ENCODE measurements around the gene TTC7B. TPM values are rescaled to one million over a fixed set of nuclear protein-coding genes. Genes with fewer than 3 reads are reported as not detected.

Gene TTC7B
- total and polyA plus RNA-seq, 9 of the 15 experiments (the other 6 are each of a cell fraction or from before 2014, with no cell fraction given): 2.2 to 77.2 (median 36.7) TPM

DNA sequence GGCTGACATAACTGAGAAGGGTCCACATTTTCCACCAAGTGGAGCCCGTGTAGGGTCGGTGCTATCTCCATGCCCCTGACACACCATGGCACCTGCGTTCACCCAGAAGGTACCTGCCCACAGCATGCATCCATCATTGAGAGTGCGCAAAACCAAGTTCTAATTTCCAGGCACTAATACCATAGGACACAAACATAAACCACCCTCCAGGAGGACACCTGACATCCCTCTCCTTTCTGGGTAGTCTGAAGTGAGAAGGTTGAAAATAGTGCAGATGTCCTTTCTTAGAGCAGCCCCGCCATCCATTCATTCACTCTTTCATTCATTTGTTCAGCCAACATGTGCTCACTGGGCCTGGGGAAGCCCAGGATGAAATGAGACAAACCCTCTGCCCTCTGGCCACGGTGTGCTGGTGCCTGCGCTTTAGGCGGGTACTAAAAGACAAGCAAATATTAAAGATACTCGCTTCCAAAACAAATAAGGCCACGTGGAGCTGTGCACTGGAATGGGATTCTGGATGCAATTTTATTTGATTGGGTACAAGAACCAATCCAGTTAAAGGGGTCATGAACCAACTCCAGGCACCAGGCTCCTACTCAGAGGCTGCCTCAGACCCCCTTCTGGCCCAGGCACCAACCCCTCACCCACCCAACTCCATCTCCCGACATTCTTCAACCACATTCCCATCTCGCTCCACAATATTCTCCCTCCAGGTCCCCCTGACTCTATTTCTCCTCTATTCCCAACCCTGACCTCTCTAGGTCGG lies 1.2 kb downstream of the TTC7B start:
- CTCF ChIA-PET (ENCODE audit: low intra/inter-chr PET ratio): no interaction called here
- H3K79me2 ChIP-seq (ENCODE audit: control insufficient read depth, insufficient read depth, low read length): peaks cover 61% of the 10 kb centered on the region

More for the DNA sequence above, 1.2 kb downstream of the TTC7B start:
- Histone ChIP-seq H3K9ac (ENCODE audit: insufficient read depth in 1 of 2, low read depth in 2 of 2, low read length in 2 of 2) (peak overlapping the region; percentile 82 to 94; a peak in 3 of 4 replicates), H3K4me2 (ENCODE audit: insufficient read depth, low read length) (peak overlapping the region; percentile 91), H3K27me3 (ENCODE audit: control insufficient read depth in 2 of 2, insufficient read depth in 2 of 2, low read length in 2 of 2) (no peaks in the 10 kb centered on the region), H3K27ac (ENCODE audit: extremely low read depth, low read depth, low read length) (peak overlapping the region; percentile 72), H3K9me3 (replicated peaks; ENCODE audit: control insufficient read depth, insufficient read depth, low read depth, low read length) (no peaks in the 10 kb centered on the region), H3K36me3 (ENCODE audit: control insufficient read depth, insufficient read depth, low read length) (0 out of 3 replicates have a peak, but pooled peaks cover 4% of the 10 kb centered on the region), H3K4me1 (replicated peaks in 1 of 2; ENCODE audit: control insufficient read depth in 2 of 2, insufficient read depth in 2 of 2, low read length in 2 of 2) (peaks cover 23 to 30% of the 10 kb centered on the region in 2 experiments), H3K9me1 (ENCODE audit: control insufficient read depth, insufficient read depth, low read length) (no peaks in the 10 kb centered on the region), H3K4me3 (peak overlapping the region; percentile 65), H2AFZ (ENCODE audit: low read depth, low read length) (peak overlapping the region; percentile 59; the same call in 1 of the 2 replicates), H4K20me1 (replicated peaks; ENCODE audit: control insufficient read depth, insufficient read depth, low read length) (no peaks in the 10 kb centered on the region)
- ATAC-seq (no peak), DNase-seq (ENCODE audit: extremely low read depth in 1 of 4, low spot score in 3 of 4) (no peak), FAIRE-seq (peak; percentile 59)
- TF ChIP-seq ZNF24 (IDR thresholded peaks at IDR 0.05) (peak; percentile 92), RBFOX2 (IDR thresholded peaks at IDR 0.05; ENCODE audit: low read depth, low read length) (peak; percentile 22; the same call in 1 of the 2 replicates), RUNX1 (IDR thresholded peaks at IDR 0.05; ENCODE audit: low read depth) (no peak), JUND (IDR thresholded peaks at IDR 0.05; ENCODE audit: borderline replicate concordance, low read depth, low read length) (no peak), JUND (tag; IDR thresholded peaks at IDR 0.05; ENCODE audit: borderline replicate concordance, low read depth, low read length) (no peak), POLR3G (IDR thresholded peaks at IDR 0.05; ENCODE audit: extremely low read depth, insufficient read length, insufficient replicate concordance) (no peak), HDGF (IDR thresholded peaks at IDR 0.05) (0 out of 2 replicates have a peak, but pooled peaks have one; percentile 43)
- TF ChIP-seq, protein P1, sequence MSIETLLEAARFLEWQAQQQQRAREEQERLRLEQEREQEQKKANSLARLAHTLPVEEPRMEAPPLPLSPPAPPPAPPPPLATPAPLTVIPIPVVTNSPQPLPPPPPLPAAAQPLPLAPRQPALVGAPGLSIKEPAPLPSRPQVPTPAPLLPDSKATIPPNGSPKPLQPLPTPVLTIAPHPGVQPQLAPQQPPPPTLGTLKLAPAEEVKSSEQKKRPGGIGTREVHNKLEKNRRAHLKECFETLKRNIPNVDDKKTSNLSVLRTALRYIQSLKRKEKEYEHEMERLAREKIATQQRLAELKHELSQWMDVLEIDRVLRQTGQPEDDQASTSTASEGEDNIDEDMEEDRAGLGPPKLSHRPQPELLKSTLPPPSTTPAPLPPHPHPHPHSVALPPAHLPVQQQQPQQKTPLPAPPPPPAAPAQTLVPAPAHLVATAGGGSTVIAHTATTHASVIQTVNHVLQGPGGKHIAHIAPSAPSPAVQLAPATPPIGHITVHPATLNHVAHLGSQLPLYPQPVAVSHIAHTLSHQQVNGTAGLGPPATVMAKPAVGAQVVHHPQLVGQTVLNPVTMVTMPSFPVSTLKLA (conservative IDR thresholded peaks at IDR 0.05): peak; percentile 38 to 48; a peak in 2 of 4 replicates
- TF ChIP-seq, protein P2, sequence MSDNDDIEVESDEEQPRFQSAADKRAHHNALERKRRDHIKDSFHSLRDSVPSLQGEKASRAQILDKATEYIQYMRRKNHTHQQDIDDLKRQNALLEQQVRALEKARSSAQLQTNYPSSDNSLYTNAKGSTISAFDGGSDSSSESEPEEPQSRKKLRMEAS (CRISPR knock-in tag; IDR thresholded peaks at IDR 0.05): peak; percentile 65
- in situ Hi-C loops (cut with MboI): no loop called here
- WGBS (ENCODE audit: insufficient coverage, low coverage, missing lambda C conversion rate): 43% methylated on average over 11 of the region's 13 CpGs
- POLR2A ChIA-PET: interaction anchor here (1.6 kb wide), 1 partner anchor 19 kb away, joined by 6 read pairs; no protein-coding TSS in a partner anchor
- intact Hi-C loops (cut with micrococcal nuclease): no loop called here
- TSS peak; percentile 42 for BruUV-seq (replicated peaks)

All from K562 (cell line).